NCI-H2227 (cell line): ENCODE data around the gene CCDC127.

Source experiments
- DNase-seq: peaks from one replicate; lab custom pipeline; 2025; ENCODE audit not compliant: unreplicated experiment; lab: John Stamatoyannopoulos, UW

Gene CCDC127

DNA sequence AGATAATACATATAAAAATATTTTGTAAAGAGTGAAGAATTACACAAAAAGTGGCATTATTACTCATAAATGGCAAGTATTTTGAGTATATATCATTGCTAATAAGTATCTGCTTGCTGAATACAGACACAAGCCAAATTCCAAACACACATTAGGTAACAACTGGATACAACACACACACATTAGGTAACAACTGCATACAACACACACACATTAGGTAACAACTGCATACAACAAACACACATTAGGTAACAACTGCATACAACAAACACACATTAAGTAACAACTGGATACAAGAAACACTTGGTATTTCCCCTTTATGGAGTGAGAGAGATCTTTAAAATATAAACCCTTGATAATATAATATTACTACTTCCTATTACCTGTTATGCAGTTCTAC is 13.5 kb downstream of the CCDC127 start:
- DNase-seq = no peak

DNA sequence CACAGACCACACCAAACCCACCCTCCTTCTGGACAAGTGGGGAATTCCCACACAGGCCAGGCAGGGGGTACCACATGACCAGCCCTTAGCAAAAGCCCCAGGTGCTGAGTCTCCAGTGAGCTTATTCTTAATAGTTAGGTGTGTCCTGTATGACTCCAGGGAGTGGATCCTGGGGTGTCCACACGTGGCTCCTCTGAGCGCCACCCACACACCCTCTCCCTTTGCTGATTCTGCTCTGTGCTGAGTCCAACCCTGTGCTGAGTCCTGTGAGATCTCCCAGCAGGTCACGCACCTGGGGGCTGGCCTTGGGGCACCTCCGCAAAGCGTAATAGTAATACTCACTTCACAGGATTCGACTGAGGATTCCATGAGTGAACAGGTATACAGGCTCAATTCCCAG is 14.0 kb downstream of the CCDC127 start:
- DNase-seq = no peak

- no peak for DNase-seq
Measured at GRCh38 chr5:203246-203930, 14.6 kb downstream of the CCDC127 start.

DNA sequence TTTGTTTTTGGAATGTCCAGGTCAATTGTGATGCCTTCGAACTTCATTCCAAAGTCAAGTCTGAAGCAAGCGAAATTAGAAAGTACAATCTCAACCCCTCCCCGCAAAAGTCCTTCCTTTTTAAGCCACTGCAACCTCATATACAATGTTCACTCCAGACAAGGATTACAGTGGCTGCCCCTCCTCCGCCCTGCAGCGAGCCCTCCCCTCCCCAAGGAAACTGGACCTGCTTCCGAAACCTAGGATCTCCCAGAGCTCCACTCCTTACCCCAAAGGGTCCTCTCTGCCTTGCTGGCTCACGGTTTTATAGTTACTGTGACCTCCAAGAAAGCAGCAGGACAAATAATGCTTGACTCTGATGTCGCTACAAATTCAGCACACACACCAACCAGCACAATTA is 16.3 kb downstream of the CCDC127 start:
- no peak for DNase-seq

- DNase-seq = no peak
Measured at GRCh38 chr5:200985-201384, 17.0 kb downstream of the CCDC127 start.

GRCh38 chr5:199950-200645 is 17.9 kb downstream of the CCDC127 start:
- DNase-seq = no peak

DNA sequence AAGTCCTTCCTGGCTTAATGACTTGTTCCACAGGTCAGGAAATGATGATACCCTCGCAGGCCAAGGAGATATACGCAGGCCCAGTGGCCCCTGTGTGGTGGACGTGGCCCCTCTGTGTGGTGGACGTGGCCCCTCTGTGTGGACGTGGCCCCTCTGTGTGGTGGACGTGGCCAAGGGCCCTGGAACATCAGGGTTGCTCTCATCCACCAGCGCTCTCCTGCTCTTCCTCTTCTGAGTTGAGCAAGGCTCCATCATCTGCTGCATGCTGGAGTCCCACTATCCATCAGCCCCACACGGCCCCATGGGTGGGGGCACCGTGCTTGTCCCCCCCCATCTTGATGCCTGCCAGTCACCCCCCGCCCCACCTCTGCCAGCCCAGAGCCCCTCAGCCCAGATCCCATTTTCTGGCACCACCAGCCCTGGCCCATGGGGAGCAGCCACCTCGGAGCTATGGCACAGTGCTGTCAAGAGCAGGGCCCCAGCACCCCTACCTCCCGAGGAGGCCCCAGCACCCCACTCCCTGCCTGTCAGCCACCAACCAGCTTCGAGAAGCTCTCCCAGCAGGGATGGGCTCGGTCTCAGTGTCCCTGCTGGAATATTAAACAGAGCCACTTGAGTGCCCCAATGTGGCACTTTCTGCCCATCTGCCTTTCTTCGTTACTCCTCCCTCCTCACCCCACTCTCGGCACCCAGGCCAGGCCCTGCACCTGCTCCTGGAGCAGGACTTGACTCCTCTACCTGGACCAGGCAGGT is 18.6 kb downstream of the CCDC127 start:
- no peak for DNase-seq

- DNase-seq = no peak
Measured at GRCh38 chr5:198516-199196, 19.3 kb downstream of the CCDC127 start.

DNA sequence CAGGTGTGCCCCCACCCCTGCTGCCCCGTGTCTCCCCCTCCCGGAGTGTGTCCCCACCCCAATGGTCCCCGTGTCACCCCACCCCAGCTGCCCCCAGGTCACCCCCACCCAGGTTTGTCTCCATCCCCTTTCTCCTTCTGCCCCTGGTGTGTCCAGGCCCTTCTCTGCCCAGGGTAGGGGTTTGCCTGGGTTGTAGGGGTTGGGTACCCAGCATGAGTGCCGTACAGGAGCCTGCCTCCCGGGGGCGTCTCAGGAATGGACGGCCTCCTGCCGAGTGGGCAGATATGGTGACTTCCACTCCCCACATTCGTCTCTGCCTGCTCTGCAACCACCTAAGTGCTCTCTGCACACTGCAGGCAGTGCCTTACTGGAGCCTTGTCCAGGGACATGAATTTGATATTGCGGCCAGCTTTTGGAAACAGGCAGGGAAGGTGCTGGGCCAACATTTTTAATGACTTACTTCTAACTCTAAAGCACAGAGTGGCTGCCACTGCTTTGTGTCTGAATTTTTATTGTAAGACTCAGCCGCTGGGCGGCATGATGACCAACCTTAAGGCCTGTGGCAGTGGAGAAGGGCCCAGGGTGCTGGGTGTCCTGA is 20.0 kb downstream of the CCDC127 start:
- DNase-seq = no peak

GRCh38 chr5:197031-197430 is 20.9 kb downstream of the CCDC127 start:
- peak; percentile 43 for DNase-seq

- DNase-seq = no peak
Measured at GRCh38 chr5:196350-196749, 21.6 kb downstream of the CCDC127 start.

DNA sequence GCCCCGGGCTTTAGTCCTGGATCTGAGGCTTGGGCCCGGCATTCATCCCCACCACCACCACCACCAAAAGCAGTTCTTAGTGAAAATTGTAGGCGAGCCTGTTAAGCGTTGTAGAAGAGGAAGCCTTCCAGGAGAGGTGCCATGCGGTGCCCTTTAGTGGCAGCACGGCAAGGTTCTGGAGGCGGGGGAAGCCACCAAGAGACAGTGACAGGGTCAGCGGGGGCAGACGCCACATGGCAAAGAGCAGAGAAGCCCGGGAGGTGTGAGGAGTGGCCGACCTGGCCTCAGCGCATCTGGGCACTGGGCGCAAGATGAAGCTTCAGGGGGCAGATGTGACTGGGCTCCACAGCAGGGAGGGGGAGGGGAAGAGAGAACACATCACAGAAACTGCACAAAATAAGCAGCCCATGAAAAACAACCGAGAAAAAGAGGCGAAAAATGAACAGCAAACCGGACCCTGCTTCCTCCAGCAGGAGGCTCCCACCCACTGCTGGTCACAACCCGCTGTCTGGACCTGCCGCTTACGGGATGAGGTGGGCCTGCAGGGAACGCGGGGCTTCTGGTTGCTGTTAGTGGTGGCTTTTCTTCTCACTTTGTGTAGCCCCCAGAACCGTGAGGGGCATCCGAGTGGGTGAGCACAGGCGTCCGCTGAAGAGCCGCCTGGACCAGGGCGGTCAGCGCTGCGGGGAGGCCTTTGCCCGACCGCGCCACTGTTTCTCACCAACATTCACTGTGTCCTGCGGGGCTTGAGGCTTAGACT is 22.4 kb downstream of the CCDC127 start:
- no peak for DNase-seq

- no peak for DNase-seq
Measured at GRCh38 chr5:194603-195209, 23.2 kb downstream of the CCDC127 start.

DNA sequence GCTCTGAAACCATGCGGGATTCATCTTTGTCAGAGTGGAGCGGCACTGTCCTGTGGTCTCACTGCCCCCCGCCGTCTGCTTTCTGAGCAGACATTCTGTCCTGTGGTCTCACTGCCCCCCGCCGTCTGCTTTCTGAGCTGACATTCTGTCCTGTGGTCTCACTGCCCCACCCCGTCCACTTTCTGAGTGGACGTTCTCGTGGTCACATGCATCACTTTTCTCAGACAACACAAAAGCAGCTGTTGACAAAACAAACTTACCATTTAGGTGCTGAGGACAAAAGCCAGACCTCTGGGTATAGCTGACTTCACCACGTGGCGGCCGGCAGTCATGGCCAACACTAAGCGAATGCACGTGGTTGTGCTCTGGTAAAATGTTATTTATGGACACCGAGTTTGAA is 23.9 kb downstream of the CCDC127 start:
- DNase-seq = no peak

DNA sequence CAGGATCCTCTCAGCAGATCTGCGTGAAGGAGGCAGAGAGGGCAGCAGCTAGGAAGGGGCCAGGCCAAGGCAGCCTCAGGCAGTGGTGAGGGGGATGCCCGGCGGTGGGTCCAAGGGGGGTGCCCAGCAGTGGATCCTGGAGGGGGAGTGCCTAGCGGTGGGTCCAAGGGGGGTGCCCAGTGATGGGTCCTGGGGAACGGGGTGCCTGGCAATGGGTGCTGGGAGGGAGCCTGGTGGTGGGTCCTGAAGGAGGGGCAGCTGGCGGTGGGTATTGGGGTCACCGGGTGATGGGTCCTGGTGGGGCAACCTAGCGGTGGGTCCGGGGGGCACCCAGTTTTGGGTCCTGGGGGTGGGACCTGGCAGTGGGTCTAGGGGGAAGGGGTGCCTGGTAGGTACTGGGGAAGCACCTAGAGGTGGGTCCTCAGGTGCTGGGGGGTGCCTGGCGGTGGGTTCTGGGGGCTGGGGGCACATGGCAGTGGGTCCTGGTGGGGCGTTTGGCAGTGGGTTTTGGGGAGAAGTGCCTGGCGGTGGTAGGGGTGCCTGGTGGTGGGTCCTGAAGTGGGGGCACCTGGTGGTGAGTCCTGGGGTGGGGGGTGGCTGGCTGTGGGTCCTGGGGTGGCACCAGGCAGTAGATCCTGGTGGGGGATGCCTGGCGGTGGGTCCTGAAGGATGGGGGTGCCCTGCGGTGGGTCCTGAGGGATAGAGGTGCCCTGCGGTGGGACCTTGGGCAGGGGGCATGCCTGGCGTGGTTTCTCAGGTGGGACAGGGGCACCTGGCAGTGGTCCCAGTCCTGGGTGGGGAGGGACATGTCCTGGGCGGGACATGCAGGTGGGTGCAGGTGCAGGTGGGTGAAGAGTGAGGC is 24.8 kb downstream of the CCDC127 start:
- no peak for DNase-seq

DNA sequence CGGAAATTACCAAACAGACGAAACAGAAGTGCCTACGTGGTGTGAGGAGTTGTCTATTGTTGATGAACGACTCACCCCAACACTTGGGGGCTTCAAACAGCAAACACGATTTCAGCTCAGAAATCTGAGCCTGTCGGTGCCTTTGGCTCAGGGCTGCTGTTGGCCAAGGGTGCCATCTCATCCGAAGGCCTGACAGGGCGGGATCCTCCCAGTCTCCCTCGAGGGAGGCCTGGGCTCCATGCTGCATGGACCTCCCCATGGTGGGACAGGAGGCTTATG is 25.3 kb downstream of the CCDC127 start:
- DNase-seq = no peak

DNA sequence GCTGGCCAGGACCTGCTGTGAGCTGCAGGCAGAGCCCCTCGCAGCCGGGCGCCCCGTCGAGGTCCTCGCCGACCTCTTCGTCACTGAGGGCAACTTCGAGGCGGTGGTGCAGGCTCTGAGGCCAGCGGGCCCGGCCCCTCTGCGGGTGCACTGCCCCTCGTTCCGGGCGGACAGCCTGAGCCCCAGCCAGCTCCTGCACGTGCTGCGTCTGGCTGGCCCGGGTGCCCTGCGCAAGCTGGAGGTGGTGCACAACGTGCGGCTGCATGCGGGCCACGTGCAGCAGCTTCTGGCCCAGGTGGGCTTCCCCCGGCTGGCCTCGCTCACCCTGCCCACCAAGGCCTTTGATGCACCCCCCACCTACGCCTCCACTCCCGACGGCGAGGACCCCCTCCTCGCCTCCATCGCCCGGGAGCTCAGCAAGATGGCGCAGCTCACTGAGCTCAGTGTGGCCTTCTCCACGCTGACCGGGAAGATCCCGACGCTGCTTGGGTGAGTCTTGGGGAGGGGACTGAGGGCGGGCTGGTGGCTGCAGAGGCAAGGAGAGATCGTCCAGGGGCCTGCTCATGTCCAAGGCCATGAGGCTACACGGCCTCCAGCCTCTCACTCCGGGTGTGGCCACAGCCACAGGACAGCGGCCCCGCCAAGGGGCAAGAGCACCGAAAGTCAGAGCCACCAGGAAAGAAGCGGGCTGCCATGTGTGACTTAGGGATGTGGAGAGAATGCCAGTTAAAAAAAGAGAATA is 25.8 kb downstream of the CCDC127 start:
- DNase-seq = no peak

- DNase-seq = no peak
Measured at GRCh38 chr5:191036-191948, 26.7 kb downstream of the CCDC127 start, which contains the start of gene LRRC14B. TSS of gene LRRC14B (plus strand) at chr5:191495. CDS start at chr5:191539, 44 bp downstream.
